GM23338 (cell line): ENCODE results near the gene ZBED3. TPM values are rescaled to one million over a fixed set of nuclear protein-coding genes. Genes with fewer than 3 reads are reported as not detected.
A peak's percentile ranks its signal among the peaks of the same experiment; 100 is the strongest.

ENCODE experiments used
- ATAC-seq: fragments of 200-7000 bp; cut with Tn5 transposase; 3 replicates; pipeline ENCODE4 v1.9.1; 2020
- DNase-seq: peaks from one replicate; pipeline ENCODE4 v3.0.0-alpha.2; 2015; ENCODE audit warnings: low spot score
- H2AFZ ChIP-seq: fragments of 200-600 bp; sonication (generic); 2 replicates; pipeline ENCODE4 v1.8.0; 2016; ENCODE audit warnings: antibody characterized with exemption, mild to moderate bottlenecking, moderate library complexity
- H3F3A ChIP-seq: fragments of 200-600 bp; sonication (generic); replicated peaks from 2 replicates; pipeline ENCODE4 v1.8.0; 2017; ENCODE audit warnings: antibody characterized with exemption, mixed run types, low read depth
- H3K27ac ChIP-seq: fragments of 200-600 bp; sonication (generic); 2 replicates; pipeline ENCODE4 v1.6.1; 2016; ENCODE audit warnings: low read depth
- H3K27me3 ChIP-seq: fragments of 200-600 bp; sonication (generic); 2 replicates; pipeline ENCODE4 v1.8.0; 2016; ENCODE audit warnings: mild to moderate bottlenecking, mixed run types, moderate library complexity; ENCODE audit not compliant: insufficient read depth
- H3K36me3 ChIP-seq: fragments of 200-600 bp; sonication (generic); 2 replicates; pipeline ENCODE4 v1.8.0; 2016; ENCODE audit warnings: mild to moderate bottlenecking; ENCODE audit not compliant: insufficient read depth
- H3K4me1 ChIP-seq: fragments of 200-600 bp; sonication (generic); 2 replicates; pipeline ENCODE4 v1.8.0; 2016; ENCODE audit warnings: mild to moderate bottlenecking, moderate library complexity; ENCODE audit not compliant: insufficient read depth
- H3K4me2 ChIP-seq: fragments of 200-600 bp; sonication (generic); 2 replicates; pipeline ENCODE4 v1.7.1; 2017; ENCODE audit warnings: mixed run types
- H3K4me3 ChIP-seq: fragments of 200-600 bp; sonication (generic); 2 replicates; pipeline ENCODE4 v1.6.1; 2016; ENCODE audit warnings: mixed run types
- H3K79me2 ChIP-seq: fragments of 200-600 bp; sonication (generic); replicated peaks from 2 replicates; pipeline ENCODE4 v1.8.0; 2017; ENCODE audit warnings: mild to moderate bottlenecking; ENCODE audit not compliant: insufficient read depth
- H3K9me2 ChIP-seq: fragments of 200-600 bp; sonication (generic); 2 replicates; pipeline ENCODE4 v1.8.0; 2017; ENCODE audit not compliant: insufficient read depth
- H4K20me1 ChIP-seq: fragments of 200-600 bp; sonication (generic); replicated peaks from 2 replicates; pipeline ENCODE4 v1.8.0; 2017; ENCODE audit warnings: mild to moderate bottlenecking; ENCODE audit not compliant: insufficient read depth
- H3K27ac Mint-ChIP-seq: 2 replicates; pipeline ENCODE4 v1.8.0; 2020; ENCODE audit warnings: inconsistent platforms, mild to moderate bottlenecking, moderate library complexity, mixed read lengths
- H3K27me3 Mint-ChIP-seq: 3 replicates; pipeline ENCODE4 v1.8.0; 2022; ENCODE audit warnings: low read depth, mild to moderate bottlenecking, moderate library complexity, mixed read lengths, inconsistent platforms; ENCODE audit not compliant: insufficient read depth, poor library complexity
- H3K36me3 Mint-ChIP-seq: 3 replicates; pipeline ENCODE4 v1.8.0; 2021; ENCODE audit warnings: low read depth, mild to moderate bottlenecking, inconsistent platforms, moderate library complexity, mixed read lengths
- H3K4me1 Mint-ChIP-seq: 3 replicates; pipeline ENCODE4 v1.8.0; 2020; ENCODE audit warnings: mild to moderate bottlenecking, inconsistent platforms, mixed read lengths
- H3K4me3 Mint-ChIP-seq: 3 replicates; pipeline ENCODE4 v1.8.0; 2021; ENCODE audit warnings: moderate library complexity, mild to moderate bottlenecking, inconsistent platforms, mixed read lengths
- H3K9me3 Mint-ChIP-seq: 3 replicates; pipeline ENCODE4 v1.8.0; 2020; ENCODE audit warnings: moderate library complexity, mild to moderate bottlenecking, inconsistent platforms, mixed read lengths
- NANOG ChIP-seq: IDR thresholded peaks from 2 replicates; pipeline ENCODE4 v1.6.1; 2016; ENCODE audit warnings: antibody characterized with exemption, borderline replicate concordance
- polyA plus RNA-seq: library from polyadenylated mRNA; unstranded; fragments of >200 nt; fragmentation: Nextera tagmentation; extraction: Ambion mirVana; gene quantifications from 2 replicates; pipeline ENCODE4 v1.2.1, GENCODE V29; 2016
- small RNA-seq: library from RNA; depleted of rRNA; stranded (forward); fragments of <200 nt; gene quantifications from one replicate; pipeline ENCODE3, GENCODE V24; 2014; ENCODE audit warnings: low replicate concordance
- total RNA-seq: library from RNA; depleted of rRNA; stranded (reverse); fragments of >200 nt; shearing (Covaris generic); gene quantifications from 2 replicates; pipeline ENCODE4 v1.2.3, GENCODE V29; 2014; rRNA removed
- TF ChIP-seq, protein P1 (sequence below): IDR thresholded peaks from 2 replicates; pipeline ENCODE4 v1.6.1; 2016; ENCODE audit warnings: antibody characterized with exemption

Gene ZBED3
- total and polyA plus RNA-seq, 2 experiments from 2014 or later: 4.2 to 9.3 TPM

DNA sequence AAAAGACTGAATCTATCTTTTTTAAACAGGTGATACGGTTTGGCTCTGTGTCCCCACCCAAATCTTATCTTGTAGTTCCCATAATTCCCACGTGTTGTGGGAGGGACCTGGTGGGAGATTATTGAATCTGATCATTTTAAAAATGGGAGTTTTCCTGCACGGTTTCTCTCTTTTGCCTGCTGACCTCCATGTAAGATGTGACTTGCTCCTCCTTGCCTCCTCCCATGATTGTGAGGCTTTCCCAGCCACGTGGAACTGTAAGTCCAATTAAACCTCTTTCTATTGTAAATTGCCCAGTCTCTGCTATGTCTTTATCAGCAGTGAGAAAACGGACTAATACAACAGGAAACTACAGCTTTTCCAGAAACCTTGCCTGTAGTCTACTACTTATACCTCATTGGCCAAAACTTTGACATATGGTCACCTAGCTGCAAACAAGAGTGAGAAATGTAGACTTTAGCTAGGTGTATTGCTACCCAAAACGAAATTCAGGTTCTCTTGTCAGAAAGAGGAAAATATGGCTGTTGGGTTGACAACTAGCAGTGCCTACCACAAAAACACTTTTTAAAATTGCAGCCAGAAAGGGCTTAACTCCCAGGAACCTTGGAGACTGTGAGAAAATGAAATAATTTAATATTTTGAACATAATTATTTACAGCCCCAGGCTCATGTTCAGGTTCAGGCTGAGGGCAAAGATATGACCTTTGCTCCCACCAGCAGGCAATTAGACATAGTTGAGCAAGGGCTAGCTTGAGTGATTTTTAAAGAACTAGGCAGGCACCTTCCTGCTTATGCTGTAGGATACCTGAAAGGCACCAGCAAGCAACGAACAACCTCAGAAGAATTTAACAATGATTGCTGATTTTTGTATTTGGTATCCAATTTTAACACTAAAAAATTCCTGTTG is 64.3 kb downstream of the ZBED3 start:
- Mint-ChIP-seq H3K27ac (no peak overlapping the region), H3K27me3 (peaks cover 1% of the 10 kb centered on the region), H3K4me1 (no peaks in the 10 kb centered on the region), H3K9me3 (peaks cover 7% of the 10 kb centered on the region; the same call in 2 of the 3 replicates), H3K36me3 (no peaks in the 10 kb centered on the region), H3K4me3 (no peak overlapping the region)
- no peak overlapping the region for H3K27ac ChIP-seq
- no peaks in the 10 kb centered on the region for H3K27me3 ChIP-seq
- no peaks in the 10 kb centered on the region for H3K4me1 ChIP-seq
- H3K36me3 ChIP-seq: no peaks in the 10 kb centered on the region
- H2AFZ ChIP-seq: no peak overlapping the region
- TF ChIP-seq, protein P1, sequence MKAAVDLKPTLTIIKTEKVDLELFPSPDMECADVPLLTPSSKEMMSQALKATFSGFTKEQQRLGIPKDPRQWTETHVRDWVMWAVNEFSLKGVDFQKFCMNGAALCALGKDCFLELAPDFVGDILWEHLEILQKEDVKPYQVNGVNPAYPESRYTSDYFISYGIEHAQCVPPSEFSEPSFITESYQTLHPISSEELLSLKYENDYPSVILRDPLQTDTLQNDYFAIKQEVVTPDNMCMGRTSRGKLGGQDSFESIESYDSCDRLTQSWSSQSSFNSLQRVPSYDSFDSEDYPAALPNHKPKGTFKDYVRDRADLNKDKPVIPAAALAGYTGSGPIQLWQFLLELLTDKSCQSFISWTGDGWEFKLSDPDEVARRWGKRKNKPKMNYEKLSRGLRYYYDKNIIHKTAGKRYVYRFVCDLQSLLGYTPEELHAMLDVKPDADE: no peak
- no peak for TF ChIP-seq NANOG
- H3K4me2 ChIP-seq: no peak overlapping the region
- H4K20me1 ChIP-seq: no peaks in the 10 kb centered on the region
- no peak overlapping the region for H3K4me3 ChIP-seq
- no peaks in the 10 kb centered on the region for H3K79me2 ChIP-seq
- DNase-seq (no peak), ATAC-seq (no peak)
- no peaks in the 10 kb centered on the region for H3F3A ChIP-seq
- H3K9me2 ChIP-seq: 0 out of 2 replicates have a peak, but pooled peaks cover 5% of the 10 kb centered on the region

Small RNAs within 50 kb of the gene (small RNA-seq; reads per million reads assigned to genes)
- 69.4 reads per million, percentile 99 among the genes with 10 or more reads in this experiment for gene SNORA47

Other genes starting within 250 kb of the ZBED3 start
- not detected in 2 replicates for gene S100Z, start 237.3 kb downstream of the ZBED3 start, total RNA-seq
- gene S100Z, start 237.3 kb downstream of the ZBED3 start, polyA plus RNA-seq: not detected in 2 replicates
- not detected in 2 replicates for gene CRHBP, start 134.2 kb downstream of the ZBED3 start, total RNA-seq
- not detected in 2 replicates for gene CRHBP, start 134.2 kb downstream of the ZBED3 start, polyA plus RNA-seq
- 20.7 and 24.4 TPM in 2 replicates for gene AGGF1, start 56.9 kb downstream of the ZBED3 start, total RNA-seq
- gene AGGF1, start 56.9 kb downstream of the ZBED3 start, polyA plus RNA-seq: 26.3 and 27.5 TPM in 2 replicates
- 0.45 and 0.54 TPM in 2 replicates for gene PDE8B, start 123.4 kb upstream of the ZBED3 start, total RNA-seq
- gene PDE8B, start 123.4 kb upstream of the ZBED3 start, polyA plus RNA-seq: 0.91 and 1.7 TPM in 2 replicates